Muscle of back (tissue), 11 donors: ENCODE measurements around the gene GPR108. TPM values are rescaled to one million over a fixed set of nuclear protein-coding genes. Genes with fewer than 3 reads are reported as not detected.
"Not testable (repeated sequence)": the region's sequence is repeated elsewhere in the genome, so short reads cannot be mapped to it uniquely, and the experiment has no call there.

Experiments
- DNase-seq, 3 donors: peaks; one replicate each; pipeline versions ENCODE4 v3.0.0 to v3.0.0-alpha.2; 2013
- polyA plus RNA-seq, 10 donors: library from polyadenylated mRNA; unstranded; fragments of 120-200 nt; gene quantifications; one replicate each; pipeline ENCODE4 v1.2.1, GENCODE V29; 2013; ENCODE audit not compliant: insufficient read length in 10 of 10

The GPR108 gene
- polyA plus RNA-seq, 10 donors: 20.9 to 37.4 (median 27.2) TPM

DNA sequence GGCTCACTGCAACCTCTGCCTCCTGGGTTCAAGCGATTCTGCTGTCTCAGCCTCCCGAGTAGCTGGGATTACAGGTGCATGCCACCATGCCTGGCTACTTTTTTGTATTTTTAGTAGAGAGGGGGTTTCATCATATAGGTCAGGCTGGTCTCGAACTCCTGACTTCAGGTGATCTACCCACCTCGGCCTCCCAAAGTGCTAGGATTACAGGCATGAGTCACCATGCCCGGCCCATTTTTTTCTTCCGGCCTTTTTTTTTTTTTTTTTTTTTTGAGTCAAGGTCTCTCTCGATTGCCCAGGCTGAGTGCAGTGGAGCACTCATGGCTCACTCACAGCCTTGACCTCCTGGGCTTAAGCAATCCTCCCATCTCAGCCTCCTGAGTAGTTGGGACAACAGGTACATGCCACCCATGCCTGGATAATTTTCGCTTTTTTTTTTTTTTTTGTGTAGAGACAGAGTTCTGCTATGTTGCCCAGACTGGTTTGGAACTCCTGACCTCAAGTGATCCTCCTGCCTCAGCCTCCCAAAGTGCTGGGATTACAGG lies 24.9 kb upstream of the GPR108 start:
- not testable (repeated sequence) for DNase-seq

DNA sequence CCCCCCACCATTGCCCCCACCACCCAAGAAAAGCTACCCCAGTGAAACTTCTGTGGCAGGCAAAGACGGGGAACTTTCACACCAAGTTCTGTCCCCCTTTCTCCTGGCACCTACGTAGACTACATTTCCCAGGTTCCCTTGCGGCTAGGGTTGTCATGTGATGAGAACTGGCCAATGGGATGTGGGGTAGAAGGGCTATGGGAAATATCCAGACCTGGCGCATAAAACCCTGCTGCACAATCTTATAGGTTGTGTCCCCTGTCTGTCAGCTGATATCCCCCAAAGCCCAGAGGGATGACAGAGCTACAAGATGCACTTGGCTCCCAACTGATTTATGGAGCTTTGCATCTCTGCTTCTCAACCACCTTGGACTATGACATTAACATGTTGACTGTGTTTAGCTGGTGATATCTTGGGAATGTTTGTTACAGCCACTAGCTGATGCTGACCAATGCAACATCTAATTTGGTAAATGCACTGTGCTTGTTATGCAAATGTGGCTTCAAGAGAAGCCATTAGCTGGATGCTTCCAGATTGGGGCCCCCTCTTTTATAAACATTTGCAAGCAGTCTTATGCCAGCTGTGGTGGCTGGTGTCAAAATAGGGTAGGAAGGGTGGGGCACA lies 23.8 kb upstream of the GPR108 start:
- no peak for DNase-seq

DNA sequence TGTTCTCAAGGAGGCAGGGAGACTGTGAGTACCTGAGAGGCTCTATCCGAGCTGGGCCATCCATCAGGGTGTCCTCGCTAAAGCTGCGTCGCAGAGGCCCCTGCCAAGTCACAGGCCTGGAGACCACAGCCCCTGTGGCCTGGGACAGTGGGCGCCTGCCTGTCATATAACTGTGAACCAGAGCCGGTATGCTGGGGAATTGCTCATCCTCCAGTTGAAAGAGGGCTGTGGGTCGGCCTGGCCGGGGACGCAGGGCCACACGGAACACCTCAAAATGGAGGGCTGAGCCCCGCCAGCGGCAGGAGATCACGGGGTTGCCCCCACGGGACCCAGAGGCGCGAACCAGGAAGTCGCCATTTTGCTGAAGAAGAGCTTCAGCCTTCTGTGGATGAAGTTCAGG lies 23.2 kb upstream of the GPR108 start:
- DNase-seq: no peak

- no peak for DNase-seq
These were observed 17.5 kb upstream of the GPR108 start for GRCh38 chr19:6754653-6755463.

GRCh38 chr19:6754136-6754535 lies 16.8 kb upstream of the GPR108 start:
- no peak for DNase-seq

DNA sequence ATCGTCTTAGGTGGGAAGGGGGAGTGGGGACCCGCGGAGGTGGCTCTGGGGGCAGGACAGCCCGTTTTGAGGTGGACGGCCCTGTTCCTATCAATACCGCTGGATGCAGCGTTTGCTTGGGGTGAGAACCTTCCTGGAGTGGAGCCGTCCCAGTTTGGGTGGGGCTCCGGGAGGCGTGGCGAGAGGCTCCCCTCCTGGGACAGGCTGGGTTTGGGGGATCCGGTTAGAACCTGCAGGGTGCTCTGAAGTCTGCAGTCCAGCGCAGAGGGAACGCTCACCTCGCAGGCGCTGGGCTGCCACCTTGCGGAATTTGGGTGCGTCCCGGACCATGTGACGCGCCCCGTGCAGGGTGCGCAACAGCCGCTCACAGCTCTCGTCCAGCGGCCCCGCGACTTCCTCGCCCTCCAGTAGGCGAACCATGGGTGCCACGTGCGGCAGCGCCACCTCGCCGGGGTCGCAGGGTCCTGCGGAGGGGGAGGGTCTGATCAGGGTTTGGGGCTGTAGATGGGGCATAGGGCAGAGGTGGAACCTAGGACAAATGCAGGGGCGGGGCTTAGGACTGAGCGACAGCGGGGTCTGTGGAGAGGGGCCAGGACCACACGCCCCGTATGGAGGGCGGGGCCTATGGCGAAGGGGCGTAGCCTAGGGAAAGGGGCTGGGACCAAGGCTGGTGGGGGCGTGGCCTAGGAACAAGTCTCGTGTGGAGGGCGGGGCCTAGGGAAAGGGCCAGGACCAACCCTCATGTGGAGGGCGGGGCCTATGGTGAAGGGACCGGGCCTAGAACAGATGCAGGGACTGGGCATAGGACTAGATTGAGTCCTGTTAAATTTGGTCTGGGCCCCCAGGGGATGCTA lies 16.0 kb upstream of the GPR108 start:
- DNase-seq: peak; percentile 35 to 78 (median 47)

DNA sequence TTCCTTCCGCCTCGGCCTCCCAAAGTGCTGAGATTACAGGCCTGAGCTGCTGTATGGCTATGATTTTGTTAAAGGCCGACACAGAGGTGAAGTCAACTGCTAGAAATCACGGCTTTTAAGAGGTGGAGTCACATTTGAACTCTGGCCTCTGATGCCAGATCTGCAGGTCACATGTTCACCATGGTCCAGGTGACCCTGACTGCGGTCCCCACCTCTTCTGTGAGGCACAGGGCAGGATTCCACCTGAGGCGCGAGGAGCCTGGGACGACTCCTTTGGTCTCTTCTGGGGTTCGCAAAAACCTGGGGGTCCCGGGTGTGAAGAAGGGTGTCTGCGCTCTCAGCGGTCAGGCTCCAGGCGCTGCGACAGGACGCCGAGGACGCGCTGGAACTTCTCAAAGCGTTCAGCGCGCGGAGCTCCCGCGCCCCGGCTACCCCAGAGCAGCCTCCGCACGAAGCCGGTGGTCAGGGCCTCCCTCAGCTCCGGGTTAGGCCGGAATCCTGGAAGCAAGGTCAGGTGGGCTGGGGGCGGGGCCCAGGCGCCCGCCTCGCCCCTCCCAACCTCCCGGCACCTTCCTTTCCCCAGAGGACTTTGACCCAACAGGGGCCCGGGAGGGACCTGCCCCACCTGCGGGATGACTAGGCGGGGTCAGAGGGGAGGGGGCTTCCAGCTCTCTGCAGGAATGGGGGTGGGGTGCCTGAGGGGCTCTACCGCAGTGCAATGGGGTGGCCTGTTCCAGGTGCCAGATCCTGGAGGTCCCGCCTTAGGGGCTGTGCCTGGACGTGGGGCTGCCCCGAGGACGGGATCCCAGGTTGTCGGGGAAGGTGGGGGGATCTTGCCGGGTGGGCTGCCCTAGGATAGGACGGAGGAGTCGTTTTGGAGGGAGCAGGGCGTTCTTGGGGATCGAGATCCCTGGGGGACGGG lies 15.1 kb upstream of the GPR108 start:
- peak in 1 of 3 donors; percentile 25 for DNase-seq

DNA sequence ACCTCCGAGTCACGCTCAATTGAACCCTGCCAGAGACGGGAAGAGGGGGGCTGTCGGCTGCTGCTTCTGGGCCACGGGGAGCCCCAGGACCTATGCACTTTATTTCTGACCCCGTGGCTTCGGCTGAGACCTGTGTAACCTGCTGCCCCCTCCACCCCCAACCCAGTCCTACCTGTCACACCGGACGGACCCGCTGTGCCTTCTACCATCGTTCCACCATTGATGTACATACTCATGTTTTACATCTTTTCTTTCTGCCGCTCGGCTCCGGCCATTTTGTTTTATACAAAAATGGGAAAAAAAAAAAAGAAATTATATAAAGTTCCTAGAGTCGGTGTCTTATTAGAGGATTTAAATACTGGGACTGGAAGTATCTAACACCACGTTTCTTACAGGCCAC lies 13.8 kb upstream of the GPR108 start:
- peak in 1 of 3 donors; percentile 4 for DNase-seq

DNA sequence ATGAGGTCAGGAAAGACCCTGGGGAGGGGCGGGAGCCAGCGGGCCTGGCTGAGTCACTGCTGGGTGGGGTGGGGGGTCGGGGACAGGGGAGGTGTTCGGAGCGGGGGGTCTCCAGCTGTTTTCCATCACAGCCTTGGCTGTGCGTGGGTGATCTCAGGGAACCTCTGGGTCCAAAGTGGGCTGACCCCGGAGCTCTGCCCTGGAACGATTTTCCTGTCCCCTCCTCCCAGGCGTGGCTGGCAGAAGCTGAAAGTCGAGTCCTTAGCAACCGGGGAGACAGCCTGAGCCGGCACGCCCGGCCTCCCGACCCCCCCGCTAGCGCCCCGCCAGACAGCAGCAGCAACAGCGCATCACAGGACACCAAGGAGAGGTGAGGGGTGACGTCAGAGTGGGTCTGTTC lies 12.7 kb upstream of the GPR108 start:
- DNase-seq: peak in 2 of 3 donors; percentile 80

DNA sequence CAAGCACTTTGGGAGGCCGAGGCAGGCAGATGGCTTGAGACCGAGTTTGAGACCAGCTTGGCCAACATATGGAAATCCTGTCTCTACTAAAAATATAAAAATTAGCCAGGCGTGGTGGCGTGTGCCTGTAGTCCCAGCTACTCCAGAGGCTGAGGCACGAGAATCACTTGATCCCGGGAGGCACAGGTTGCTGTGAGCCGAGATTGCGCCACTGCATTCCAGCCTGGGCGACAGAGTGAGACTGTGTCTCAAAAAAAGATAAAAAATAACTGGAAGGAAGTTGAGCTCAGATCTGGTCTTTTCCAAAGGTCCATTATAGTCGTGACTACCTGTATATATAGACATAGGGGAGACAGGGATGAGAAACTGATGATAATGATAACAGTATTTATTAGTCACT lies 11.2 kb upstream of the GPR108 start:
- not testable (repeated sequence) for DNase-seq

- no peak for DNase-seq
These were observed 8.6 kb upstream of the GPR108 start for GRCh38 chr19:6745965-6746364.

- DNase-seq: peak; percentile 82 to 95 (median 94)
These were observed 7.3 kb upstream of the GPR108 start for GRCh38 chr19:6744381-6745301.

GRCh38 chr19:6743714-6744380 lies 6.5 kb upstream of the GPR108 start:
- no peak for DNase-seq

DNA sequence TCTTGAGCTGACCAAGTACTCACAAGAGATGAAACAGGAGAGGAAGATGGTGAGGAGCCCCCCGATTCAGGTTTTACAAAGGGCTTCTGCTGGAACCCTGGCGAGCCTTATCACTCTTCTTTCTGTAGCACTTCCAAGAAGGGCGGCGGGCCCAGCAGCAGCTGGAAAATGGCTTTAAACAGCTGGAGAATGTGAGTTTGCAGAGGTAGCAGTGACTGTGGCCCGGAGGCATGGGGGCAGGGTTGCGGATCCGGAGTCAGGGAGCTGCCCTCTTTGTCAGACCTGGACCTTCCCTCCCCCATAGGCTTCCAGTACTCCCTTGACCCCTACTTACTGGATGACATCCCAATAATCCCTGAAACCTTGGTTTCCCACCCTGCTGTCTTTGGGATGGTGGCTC lies 5.7 kb upstream of the GPR108 start:
- peak in 1 of 3 donors; percentile 48 for DNase-seq

- DNase-seq: peak in 2 of 3 donors; percentile 79 to 87
These were observed 3.4 kb upstream of the GPR108 start for GRCh38 chr19:6740589-6741343.

DNA sequence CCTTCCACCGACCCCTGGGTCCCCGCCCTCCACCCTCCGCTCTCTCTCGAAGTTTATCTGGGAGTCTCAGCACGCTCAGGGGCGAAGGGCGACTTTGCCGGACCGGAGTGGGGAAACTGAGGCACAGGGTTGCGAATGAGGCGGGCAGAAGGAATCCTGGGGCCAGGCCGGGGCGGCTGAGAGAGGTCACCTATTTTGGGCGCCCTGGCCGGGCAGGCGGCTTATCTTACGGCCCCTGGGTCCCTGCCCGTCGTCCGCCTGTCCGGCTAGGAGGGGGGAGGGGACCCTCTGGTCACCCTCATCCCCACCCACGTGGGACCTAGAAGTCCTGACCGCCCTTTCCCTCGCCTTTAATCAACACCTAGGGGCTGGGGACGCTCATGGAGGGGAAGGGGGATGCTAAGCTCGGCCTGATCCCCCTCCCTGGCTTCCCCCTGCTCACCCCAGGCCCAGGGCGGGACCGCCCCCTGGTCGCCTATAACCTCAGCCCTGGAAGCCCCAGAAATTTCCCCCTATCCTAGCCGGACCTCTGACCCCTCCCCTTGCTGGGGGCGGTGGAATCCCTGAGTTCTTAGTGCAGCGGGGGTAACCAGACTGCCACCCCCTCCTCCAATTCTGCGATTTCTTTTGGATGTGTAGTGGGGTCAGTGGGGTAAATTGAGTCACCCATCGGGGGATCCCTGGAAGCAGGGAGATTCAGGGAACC lies 2.7 kb upstream of the GPR108 start:
- peak in 2 of 3 donors; percentile 52 to 80 for DNase-seq

- peak; percentile 86 to 94 (median 93) for DNase-seq
These were observed 2.1 kb upstream of the GPR108 start, which contains the start of gene TRIP10 for GRCh38 chr19:6739390-6739882. TSS of gene TRIP10 (plus strand) at chr19:6739680. CDS start at chr19:6739762, 82 bp downstream.
